ENCODE measurements around the gene NQO2. TPM values are rescaled to one million over a fixed set of nuclear protein-coding genes. Genes with fewer than 3 reads are reported as not detected.

The NQO2 gene
- total and polyA plus RNA-seq, 2 of the 13 experiments (the other 11 are each of a cell fraction or from before 2014, with no cell fraction given) = 32.2 to 56.5 TPM

DNA sequence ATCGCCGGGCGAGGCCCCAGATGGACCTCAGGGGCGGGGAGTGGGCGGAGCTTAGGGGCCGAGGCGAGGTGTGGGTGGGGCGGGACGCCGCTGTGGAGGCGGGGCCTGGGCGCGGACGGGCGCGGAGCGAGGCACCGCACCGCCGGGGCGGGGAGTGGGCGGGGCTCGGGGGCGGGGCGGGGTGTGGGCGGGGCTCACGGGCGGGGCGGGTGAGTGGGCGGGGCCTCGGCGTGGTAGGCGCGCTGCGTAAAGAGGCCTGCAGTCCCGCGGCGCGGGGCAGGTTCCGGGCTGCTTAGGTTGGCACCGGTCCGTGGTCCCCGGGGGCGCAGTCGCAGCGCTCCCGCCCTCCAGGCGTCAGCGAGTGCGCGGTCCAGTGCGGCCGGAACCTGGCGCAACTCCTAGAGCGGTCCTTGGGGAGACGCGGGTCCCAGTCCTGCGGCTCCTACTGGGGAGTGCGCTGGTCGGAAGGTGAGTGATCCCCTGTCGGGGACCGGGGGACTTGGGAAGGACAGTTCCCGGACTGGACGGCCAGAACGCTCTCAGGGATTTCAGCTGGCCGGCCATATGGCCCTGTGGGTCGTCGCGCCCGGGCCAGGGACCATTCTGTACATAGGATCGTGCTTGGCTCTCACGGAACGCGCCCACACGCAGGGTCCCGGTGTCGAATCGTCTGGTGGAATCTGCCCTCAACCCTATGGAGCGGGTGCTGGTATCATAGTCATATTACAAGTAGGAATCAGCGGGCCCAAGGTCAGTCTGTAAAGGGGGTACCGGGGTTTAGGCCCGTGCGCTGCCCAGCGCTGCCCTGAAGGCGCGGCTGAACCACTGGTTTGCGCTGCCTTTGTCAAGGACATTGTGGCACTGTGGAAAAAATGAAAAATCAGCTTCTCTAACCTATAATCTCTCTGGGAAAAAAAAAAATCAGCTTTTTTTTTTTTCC lies at the start of gene NQO2 (continued):
- TF ChIP-seq FOXP4 (CRISPR knock-in tag; IDR thresholded peaks at IDR 0.05) = peak; percentile 22; the same call in 1 of the 2 replicates
- TF ChIP-seq ZNF383 (CRISPR knock-in tag; IDR thresholded peaks at IDR 0.05; ENCODE audit: borderline replicate concordance) = no peak
- no peak for TF ChIP-seq HMGA1 (CRISPR knock-in tag; conservative IDR thresholded peaks at IDR 0.05)
- TF ChIP-seq BCL6 (CRISPR knock-in tag; IDR thresholded peaks at IDR 0.05) = peak; percentile 57; the same call in 1 of the 2 replicates
- 0 out of 2 replicates have a peak, but pooled peaks have one; percentile 18 for TF ChIP-seq CAMTA2 (CRISPR knock-in tag; IDR thresholded peaks at IDR 0.05; ENCODE audit: borderline replicate concordance)
- TF ChIP-seq RBM39 (IDR thresholded peaks at IDR 0.05; ENCODE audit: low read depth, low read length, poor library complexity, severe bottlenecking) = peak; percentile 74
- TF ChIP-seq ZNF510 (CRISPR knock-in tag; IDR thresholded peaks at IDR 0.05; ENCODE audit: low read depth) = no peak; the same call in 1 of the 2 replicates
- TF ChIP-seq CHD2 (IDR thresholded peaks at IDR 0.05; ENCODE audit: low read depth, low read length) = no peak
- no peak for TF ChIP-seq ARNT (IDR thresholded peaks at IDR 0.05)
- TF ChIP-seq YEATS4 (CRISPR knock-in tag; IDR thresholded peaks at IDR 0.05; ENCODE audit: borderline replicate concordance) = 0 out of 2 replicates have a peak, but pooled peaks have one; percentile 9
- no peak for TF ChIP-seq ZNF432 (CRISPR knock-in tag; IDR thresholded peaks at IDR 0.05; ENCODE audit: borderline replicate concordance)
- TF ChIP-seq ARID2 (CRISPR knock-in tag; IDR thresholded peaks at IDR 0.05; ENCODE audit: borderline replicate concordance) = no peak; the same call in 1 of the 2 replicates
- TF ChIP-seq RXRB (CRISPR knock-in tag; IDR thresholded peaks at IDR 0.05; ENCODE audit: borderline replicate concordance) = peak; percentile 8; the same call in 1 of the 2 replicates
- TF ChIP-seq PHB2 (IDR thresholded peaks at IDR 0.05; ENCODE audit: partially characterized antibody) = no peak
- TF ChIP-seq ZNF138 (CRISPR knock-in tag; IDR thresholded peaks at IDR 0.05; ENCODE audit: low read depth) = peak; percentile 89
- TF ChIP-seq FOXA1 (IDR thresholded peaks at IDR 0.05) = no peak
- TF ChIP-seq FOXA1 (CRISPR knock-in tag; IDR thresholded peaks at IDR 0.05) = no peak
- 0 out of 2 replicates have a peak, but pooled peaks have one; percentile 25 for TF ChIP-seq ZC3H13 (CRISPR knock-in tag; IDR thresholded peaks at IDR 0.05)
- TF ChIP-seq ARHGAP35 (CRISPR knock-in tag; IDR thresholded peaks at IDR 0.05; ENCODE audit: borderline replicate concordance) = no peak
- peak; percentile 19; the same call in 1 of the 2 replicates for TF ChIP-seq ELF3 (CRISPR knock-in tag; IDR thresholded peaks at IDR 0.05)
- TF ChIP-seq KAT7 (CRISPR knock-in tag; IDR thresholded peaks at IDR 0.05; ENCODE audit: borderline replicate concordance) = no peak
- no peak for TF ChIP-seq SMAD9 (CRISPR knock-in tag; IDR thresholded peaks at IDR 0.05)
- no peak; the same call in 1 of the 2 replicates for TF ChIP-seq ELK4 (CRISPR knock-in tag; IDR thresholded peaks at IDR 0.05; ENCODE audit: borderline replicate concordance)
- no peak for TF ChIP-seq ZNF619 (CRISPR knock-in tag; IDR thresholded peaks at IDR 0.05)
- TF ChIP-seq NFE2L1 (CRISPR knock-in tag; IDR thresholded peaks at IDR 0.05; ENCODE audit: borderline replicate concordance) = no peak
- TF ChIP-seq RARG (CRISPR knock-in tag; IDR thresholded peaks at IDR 0.05; ENCODE audit: low read depth) = no peak
- TF ChIP-seq PRPF4 (IDR thresholded peaks at IDR 0.05; ENCODE audit: low read depth, low read length, poor library complexity, severe bottlenecking) = no peak
